Inflammatory macrophage treated with lipopolysaccharide for 4 hours (primary cell): ENCODE measurements around the gene KIFC3.

Experiments
- DNase-seq: peaks from one replicate; pipeline ENCODE4 v3.0.0-alpha.2; 2020

Gene KIFC3

GRCh38 chr16:57764341-57765159, 37.7 kb downstream of the KIFC3 start:
- peak; percentile 89 for DNase-seq

- DNase-seq = no peak
These were observed 38.3 kb downstream of the KIFC3 start for GRCh38 chr16:57764006-57764340.

GRCh38 chr16:57763285-57764005, 38.8 kb downstream of the KIFC3 start:
- DNase-seq = no peak

GRCh38 chr16:57762365-57763040, 39.8 kb downstream of the KIFC3 start:
- no peak for DNase-seq

GRCh38 chr16:57761957-57762356, 40.3 kb downstream of the KIFC3 start:
- DNase-seq = no peak

GRCh38 chr16:57761301-57761700, 41.0 kb downstream of the KIFC3 start:
- DNase-seq = no peak

- no peak for DNase-seq
These were observed 41.7 kb downstream of the KIFC3 start for GRCh38 chr16:57760357-57761160.

GRCh38 chr16:57759541-57760356, 42.5 kb downstream of the KIFC3 start:
- DNase-seq = peak; percentile 24

GRCh38 chr16:57759131-57759530, 43.2 kb downstream of the KIFC3 start:
- DNase-seq = no peak

- no peak for DNase-seq
These were observed 43.8 kb downstream of the KIFC3 start for GRCh38 chr16:57758331-57759117.

- no peak for DNase-seq
These were observed 44.4 kb downstream of the KIFC3 start for GRCh38 chr16:57757883-57758282.

- peak; percentile 82 for DNase-seq
These were observed 44.9 kb downstream of the KIFC3 start for GRCh38 chr16:57757326-57757786.

GRCh38 chr16:57756424-57757325, 45.6 kb downstream of the KIFC3 start:
- no peak for DNase-seq

- no peak for DNase-seq
These were observed 46.4 kb downstream of the KIFC3 start for GRCh38 chr16:57755726-57756423.

- no peak for DNase-seq
These were observed 47.1 kb downstream of the KIFC3 start for GRCh38 chr16:57755061-57755684.

- DNase-seq = no peak
These were observed 47.8 kb downstream of the KIFC3 start for GRCh38 chr16:57754354-57755060.

GRCh38 chr16:57753448-57754353, 48.6 kb downstream of the KIFC3 start:
- no peak for DNase-seq
